ENCODE measurements around the gene NOS3. TPM values are rescaled to one million over a fixed set of nuclear protein-coding genes. Genes with fewer than 3 reads are reported as not detected.

Gene NOS3
- total RNA-seq, 1 donor from 2014 or later = 185 TPM

DNA sequence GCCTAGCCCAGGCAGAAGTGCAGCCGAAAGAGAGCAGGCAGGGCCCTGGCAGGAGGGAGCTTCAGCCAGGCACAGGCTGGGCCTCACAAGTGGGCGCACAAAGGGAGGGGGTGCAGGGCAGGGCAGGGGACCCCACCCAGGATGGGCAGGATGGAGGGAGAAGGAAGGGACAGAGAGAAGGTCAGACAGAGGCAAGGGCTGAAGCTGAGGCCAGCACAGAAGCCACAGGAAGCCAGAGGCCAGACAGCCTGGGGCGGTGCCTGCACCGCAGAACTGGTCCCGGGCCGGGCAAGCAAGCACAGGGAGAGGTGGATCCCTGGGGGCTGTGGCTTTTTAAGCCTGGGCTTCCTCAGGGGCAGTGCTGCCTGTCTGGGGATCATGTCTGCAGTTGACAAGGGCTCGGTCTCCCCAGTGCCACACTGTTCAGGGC lies 16.7 kb downstream of the NOS3 start:
- Histone ChIP-seq H3K4me1 (no peaks in the 10 kb centered on the region), H3K36me3 (no peaks in the 10 kb centered on the region), H3K9me3 (no peaks in the 10 kb centered on the region), H3K27me3 (no peaks in the 10 kb centered on the region), H3K27ac (no peak overlapping the region), H3K4me3 (no peak overlapping the region)
- no peak for DNase-seq (ENCODE audit: low spot score in 2 of 2)
- TF ChIP-seq CTCF (IDR thresholded peaks at IDR 0.05) = no peak
- intact Hi-C loops (cut with DNase I) = no loop called here

DNA sequence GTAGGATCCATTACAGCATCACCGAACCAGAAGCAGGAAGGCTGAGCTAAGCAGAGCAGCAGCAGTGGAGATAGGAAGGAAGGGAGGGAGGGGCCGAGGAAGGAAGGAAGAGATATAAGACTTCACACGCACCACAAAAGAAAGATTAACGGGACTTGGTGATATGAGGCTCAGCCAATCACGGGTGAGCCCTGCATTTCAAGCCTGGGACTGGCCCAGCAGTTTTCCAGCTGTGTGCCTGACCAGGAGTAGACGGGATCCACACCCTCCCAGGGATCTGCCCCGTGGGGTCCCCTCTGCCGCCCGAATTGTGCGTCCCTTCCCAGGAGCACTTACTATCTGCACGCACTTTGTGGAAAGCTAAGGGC lies 17.3 kb downstream of the NOS3 start:
- Histone ChIP-seq H3K9me3 (no peaks in the 10 kb centered on the region), H3K4me3 (peak overlapping the region in 1 of 2 donors; percentile 20), H3K27me3 (peaks cover 3% of the 10 kb centered on the region), H3K36me3 (no peaks in the 10 kb centered on the region), H3K27ac (no peak overlapping the region), H3K4me1 (peaks cover 0 to under 1% of the 10 kb centered on the region in 2 donors)
- intact Hi-C loops (cut with DNase I) = no loop called here
- no peak for DNase-seq (ENCODE audit: low spot score in 2 of 2)
- no peak for TF ChIP-seq CTCF (IDR thresholded peaks at IDR 0.05)

DNA sequence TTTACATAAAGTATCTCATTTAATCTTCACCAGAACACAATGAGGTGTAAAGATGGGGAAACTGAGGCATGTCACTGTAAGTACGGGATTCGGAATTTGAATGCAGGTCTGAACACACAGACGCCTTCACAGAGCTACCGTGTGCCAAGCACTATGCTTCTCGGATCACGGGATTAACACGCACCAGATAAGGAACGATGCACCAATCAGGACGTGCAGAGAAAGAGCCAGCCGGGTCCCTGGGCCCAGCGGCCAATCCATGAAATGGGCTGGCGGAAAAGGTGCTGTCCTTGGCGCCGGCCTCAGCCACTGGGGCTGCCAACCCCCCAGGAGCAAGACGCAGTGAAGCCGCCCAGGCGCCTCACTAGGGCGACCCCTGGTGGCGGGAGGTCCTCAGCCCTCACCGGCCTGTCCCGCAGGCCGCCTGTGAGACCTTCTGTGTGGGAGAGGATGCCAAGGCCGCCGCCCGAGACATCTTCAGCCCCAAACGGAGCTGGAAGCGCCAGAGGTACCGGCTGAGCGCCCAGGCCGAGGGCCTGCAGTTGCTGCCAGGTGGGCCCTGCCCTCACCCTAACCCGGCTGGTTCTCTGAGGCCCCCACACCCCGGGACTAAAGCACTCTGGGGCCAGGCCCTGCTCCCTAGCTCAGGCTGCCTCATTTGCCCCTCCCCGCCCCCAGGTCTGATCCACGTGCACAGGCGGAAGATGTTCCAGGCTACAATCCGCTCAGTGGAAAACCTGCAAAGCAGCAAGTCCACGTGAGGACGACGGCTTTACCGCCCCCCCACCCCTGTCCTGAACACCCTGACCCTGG lies 17.9 kb downstream of the NOS3 start:
- H3K36me3 ChIP-seq = no peaks in the 10 kb centered on the region
- H3K27me3 ChIP-seq = peaks cover 8% of the 10 kb centered on the region
- intact Hi-C loops (cut with DNase I) = no loop called here
- no peak for DNase-seq (ENCODE audit: low spot score in 2 of 2)
- H3K27ac ChIP-seq = no peak overlapping the region
- peak; percentile 56 to 75 (median 57) for TF ChIP-seq CTCF (IDR thresholded peaks at IDR 0.05)
- H3K4me1 ChIP-seq = peaks cover 4 to 5% of the 10 kb centered on the region in 2 donors
- peak overlapping the region in 1 of 2 donors; percentile 20 for H3K4me3 ChIP-seq
- no peaks in the 10 kb centered on the region for H3K9me3 ChIP-seq

DNA sequence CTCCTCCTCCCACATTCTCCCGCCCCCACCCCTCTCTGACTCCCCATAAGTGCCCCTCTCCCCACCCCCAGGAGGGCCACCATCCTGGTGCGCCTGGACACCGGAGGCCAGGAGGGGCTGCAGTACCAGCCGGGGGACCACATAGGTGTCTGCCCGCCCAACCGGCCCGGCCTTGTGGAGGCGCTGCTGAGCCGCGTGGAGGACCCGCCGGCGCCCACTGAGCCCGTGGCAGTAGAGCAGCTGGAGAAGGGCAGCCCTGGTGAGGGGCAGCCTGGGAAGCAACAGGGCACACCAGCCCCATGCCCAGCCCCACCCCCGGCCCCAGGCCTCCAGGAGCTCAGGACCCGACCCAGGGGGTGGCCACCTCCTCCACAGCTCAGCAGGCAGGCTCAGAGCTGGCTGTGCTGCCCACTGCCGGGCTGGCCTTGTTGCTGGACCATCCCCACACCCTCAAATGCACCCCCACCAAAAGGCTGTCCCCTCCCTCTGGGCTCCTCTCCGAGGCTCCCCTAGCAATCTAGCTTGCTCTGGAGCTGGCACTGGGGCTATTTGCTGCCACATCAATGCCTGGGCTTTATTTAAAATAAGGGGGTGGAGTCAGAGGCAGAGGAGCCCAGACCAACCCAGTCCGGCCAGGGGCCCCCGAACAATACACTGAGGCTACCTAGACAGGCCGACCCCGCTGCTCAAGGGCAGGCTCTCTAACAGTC lies 18.7 kb downstream of the NOS3 start:
- Histone ChIP-seq H3K27ac (no peak overlapping the region), H3K4me1 (peaks cover 5 to 9% of the 10 kb centered on the region in 2 donors), H3K4me3 (no peak overlapping the region), H3K9me3 (no peaks in the 10 kb centered on the region), H3K36me3 (no peaks in the 10 kb centered on the region), H3K27me3 (peaks cover 8% of the 10 kb centered on the region)
- DNase-seq (ENCODE audit: low spot score in 2 of 2) = no peak
- TF ChIP-seq CTCF (IDR thresholded peaks at IDR 0.05) = no peak
- intact Hi-C loops (cut with DNase I) = loop anchor here (5.0 kb wide), 1 partner anchor 103 kb away; no protein-coding TSS in a partner anchor

DNA sequence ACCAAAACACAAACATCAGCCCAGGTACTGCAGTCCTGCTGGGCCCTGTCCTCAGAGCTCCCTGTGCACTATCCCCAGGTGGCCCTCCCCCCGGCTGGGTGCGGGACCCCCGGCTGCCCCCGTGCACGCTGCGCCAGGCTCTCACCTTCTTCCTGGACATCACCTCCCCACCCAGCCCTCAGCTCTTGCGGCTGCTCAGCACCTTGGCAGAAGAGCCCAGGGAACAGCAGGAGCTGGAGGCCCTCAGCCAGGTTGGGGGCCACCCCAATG lies 19.2 kb downstream of the NOS3 start:
- Histone ChIP-seq H3K9me3 (no peaks in the 10 kb centered on the region), H3K36me3 (no peaks in the 10 kb centered on the region), H3K27ac (no peak overlapping the region), H3K27me3 (peaks cover 8% of the 10 kb centered on the region), H3K4me1 (peaks cover 5 to 9% of the 10 kb centered on the region in 2 donors), H3K4me3 (no peak overlapping the region)
- intact Hi-C loops (cut with DNase I) = loop anchor here (5.0 kb wide), 1 partner anchor 102 kb away; no protein-coding TSS in a partner anchor
- TF ChIP-seq CTCF (IDR thresholded peaks at IDR 0.05) = no peak
- no peak for DNase-seq (ENCODE audit: low spot score in 2 of 2)

Measured in ascending aorta (tissue), 2 donors.